ENCODE data around the gene CCL4L2. TPM values are rescaled to one million over a fixed set of nuclear protein-coding genes. Genes with fewer than 3 reads are reported as not detected.
"Not testable (repeated sequence)": the region's sequence is repeated elsewhere in the genome, so short reads cannot be mapped to it uniquely, and the experiment has no call there.

The CCL4L2 gene
- total RNA-seq, 2 experiments from 2014 or later = 0.50 TPM; not detected in 1

- peak overlapping the region; percentile 75 for H3K4me2 ChIP-seq (ENCODE audit: low read length)
- TF ChIP-seq CTCF (conservative IDR thresholded peaks at IDR 0.05; ENCODE audit: low read length) = no peak
- no peak for TF ChIP-seq EZH2phosphoT487 (IDR thresholded peaks at IDR 0.05; ENCODE audit: borderline replicate concordance, low read depth, low read length)
- no peaks in the 10 kb centered on the region for H3K36me3 ChIP-seq (ENCODE audit: insufficient read depth, low read length)
- POLR2A ChIA-PET = no interaction called here
- CTCF ChIA-PET (ENCODE audit: unreplicated experiment) = no interaction called here
- peaks cover 40% of the 10 kb centered on the region for H3K4me1 ChIP-seq (ENCODE audit: insufficient read depth, low read length, poor library complexity, severe bottlenecking)
- no peaks in the 10 kb centered on the region for H3K9me3 ChIP-seq (ENCODE audit: low read length)
- H3K9me2 ChIP-seq (ENCODE audit: insufficient read depth, low read length) = no peaks in the 10 kb centered on the region
- no TSS peak for BruUV-seq (replicated peaks)
- no peak overlapping the region for H3K4me3 ChIP-seq (ENCODE audit: low read depth, low read length, poor library complexity, severe bottlenecking)
- no peak for DNase-seq (ENCODE audit: low spot score)
- no peak overlapping the region for H3K27ac ChIP-seq (ENCODE audit: low read depth, low read length, poor library complexity, severe bottlenecking)
- intact Hi-C loops (cut with micrococcal nuclease; ENCODE audit: unreplicated experiment) = no loop called here
- no peaks in the 10 kb centered on the region for H3K79me2 ChIP-seq (ENCODE audit: insufficient read depth, low read depth, low read length)
- H2AFZ ChIP-seq (ENCODE audit: low read length) = no peak overlapping the region
- no peaks in the 10 kb centered on the region for H4K20me1 ChIP-seq (ENCODE audit: insufficient read depth, low read length)
These were observed 1.3 kb upstream of the CCL4L2 start for GRCh38 chr17:36209575-36209974.

GRCh38 chr17:36211484-36212271 is 815 bp downstream of the CCL4L2 start:
- H4K20me1 ChIP-seq (ENCODE audit: insufficient read depth, low read length); H3K79me2 ChIP-seq (ENCODE audit: insufficient read depth, low read depth, low read length); H3K9me2 ChIP-seq (ENCODE audit: insufficient read depth, low read length); H3K27ac ChIP-seq (ENCODE audit: low read depth, low read length, poor library complexity, severe bottlenecking); intact Hi-C loops (cut with micrococcal nuclease; ENCODE audit: unreplicated experiment); H3K9me3 ChIP-seq (ENCODE audit: low read length); H2AFZ ChIP-seq (ENCODE audit: low read length); H3K4me3 ChIP-seq (ENCODE audit: low read depth, low read length, poor library complexity, severe bottlenecking); BruUV-seq (replicated peaks); H3K36me3 ChIP-seq (ENCODE audit: insufficient read depth, low read length); CTCF ChIA-PET (ENCODE audit: unreplicated experiment); DNase-seq (ENCODE audit: low spot score): not testable (repeated sequence)
- Histone ChIP-seq H3K4me1 (ENCODE audit: insufficient read depth, low read length, poor library complexity, severe bottlenecking) (peaks cover 30% of the 10 kb centered on the region), H3K4me2 (ENCODE audit: low read length) (peak overlapping the region; percentile 26; the same call in 1 of the 2 replicates)
- POLR2A ChIA-PET = interaction anchor here (0.6 kb wide), 1 partner anchor 114 kb away, joined by 5 read pairs; no protein-coding TSS in a partner anchor

GRCh38 chr17:36212272-36212605 is 1.4 kb downstream of the CCL4L2 start:
- no peak overlapping the region for H3K4me3 ChIP-seq (ENCODE audit: low read depth, low read length, poor library complexity, severe bottlenecking)
- no peak overlapping the region for H3K4me2 ChIP-seq (ENCODE audit: low read length)
- ChIA-PET POLR2A (no interaction called here), CTCF (ENCODE audit: unreplicated experiment) (no interaction called here)
- H3K9me3 ChIP-seq (ENCODE audit: low read length) = no peaks in the 10 kb centered on the region
- H3K79me2 ChIP-seq (ENCODE audit: insufficient read depth, low read depth, low read length) = no peaks in the 10 kb centered on the region
- no TSS peak for BruUV-seq (replicated peaks)
- no peak overlapping the region for H2AFZ ChIP-seq (ENCODE audit: low read length)
- intact Hi-C loops (cut with micrococcal nuclease; ENCODE audit: unreplicated experiment) = no loop called here
- no peak for DNase-seq (ENCODE audit: low spot score)
- H3K4me1 ChIP-seq (ENCODE audit: insufficient read depth, low read length, poor library complexity, severe bottlenecking) = peaks cover 30% of the 10 kb centered on the region
- no peaks in the 10 kb centered on the region for H4K20me1 ChIP-seq (ENCODE audit: insufficient read depth, low read length)
- no peaks in the 10 kb centered on the region for H3K9me2 ChIP-seq (ENCODE audit: insufficient read depth, low read length)
- no peaks in the 10 kb centered on the region for H3K36me3 ChIP-seq (ENCODE audit: insufficient read depth, low read length)
- H3K27ac ChIP-seq (ENCODE audit: low read depth, low read length, poor library complexity, severe bottlenecking) = no peak overlapping the region
- no peak for TF ChIP-seq CTCF (conservative IDR thresholded peaks at IDR 0.05; ENCODE audit: low read length)
- no peak for TF ChIP-seq EZH2phosphoT487 (IDR thresholded peaks at IDR 0.05; ENCODE audit: borderline replicate concordance, low read depth, low read length)

Data from OCI-LY7 (cell line).